ENCODE results near the gene MAPK4. TPM values are rescaled to one million over a fixed set of nuclear protein-coding genes. Genes with fewer than 3 reads are reported as not detected.

MAPK4 gene
- total and polyA plus RNA-seq, 7 experiments from 2014 or later: not detected

DNA sequence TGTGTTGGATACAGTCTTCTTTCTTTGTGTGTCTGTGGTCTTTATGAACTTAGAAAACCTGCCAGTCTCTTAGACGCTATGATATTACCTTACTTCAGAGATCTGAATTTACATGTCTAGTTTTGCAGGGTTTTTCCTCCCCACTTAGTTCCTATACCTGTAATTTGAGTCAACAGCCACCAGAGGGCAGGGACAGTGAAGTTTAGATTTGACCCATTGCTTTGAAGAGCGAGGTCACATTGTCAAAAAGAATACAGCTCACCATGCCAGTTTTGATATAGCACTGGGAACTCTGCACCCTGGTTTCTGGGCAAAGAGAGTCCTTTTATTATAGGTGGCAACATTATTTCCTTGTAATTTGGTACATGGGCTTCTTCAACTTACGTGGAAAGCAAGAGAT is 102.3 kb downstream of the MAPK4 start:
- CTCF ChIA-PET: no interaction called here
- Mint-ChIP-seq H3K36me3 (peaks cover 0 to 3% (median 0%) of the 10 kb centered on the region in 5 donors), H3K9me3 (peaks cover 0 to 13% (median 8%) of the 10 kb centered on the region in 11 donors), H3K27me3 (peaks cover 0 to 10% (median 5%) of the 10 kb centered on the region in 5 donors), H3K27ac (no peak overlapping the region), H3K4me1 (no peaks in the 10 kb centered on the region), H3K4me3 (no peak overlapping the region)
- POLR2A ChIA-PET: no interaction called here
- H3K4me1 ChIP-seq (ENCODE audit: control insufficient read depth in 2 of 2, insufficient read depth in 2 of 2, low read length in 2 of 2): no peaks in the 10 kb centered on the region
- no peak for ATAC-seq
- H3K36me3 ChIP-seq (ENCODE audit: control insufficient read depth in 2 of 3, insufficient read depth in 3 of 3, low read length in 3 of 3): no peaks in the 10 kb centered on the region
- DNase-seq: no peak
- no peaks in the 10 kb centered on the region for H3K9me3 ChIP-seq (ENCODE audit: control insufficient read depth in 2 of 3, low read length in 3 of 3)
- intact Hi-C loops (cut with micrococcal nuclease): no loop called here
- no peaks in the 10 kb centered on the region for H3K27me3 ChIP-seq (ENCODE audit: control insufficient read depth in 2 of 2, insufficient read depth in 2 of 2, low read length in 2 of 2)
- H3K27ac ChIP-seq (ENCODE audit: low read depth, low read length): no peak overlapping the region
- H3K4me3 ChIP-seq (ENCODE audit: low read length): no peak overlapping the region

DNA sequence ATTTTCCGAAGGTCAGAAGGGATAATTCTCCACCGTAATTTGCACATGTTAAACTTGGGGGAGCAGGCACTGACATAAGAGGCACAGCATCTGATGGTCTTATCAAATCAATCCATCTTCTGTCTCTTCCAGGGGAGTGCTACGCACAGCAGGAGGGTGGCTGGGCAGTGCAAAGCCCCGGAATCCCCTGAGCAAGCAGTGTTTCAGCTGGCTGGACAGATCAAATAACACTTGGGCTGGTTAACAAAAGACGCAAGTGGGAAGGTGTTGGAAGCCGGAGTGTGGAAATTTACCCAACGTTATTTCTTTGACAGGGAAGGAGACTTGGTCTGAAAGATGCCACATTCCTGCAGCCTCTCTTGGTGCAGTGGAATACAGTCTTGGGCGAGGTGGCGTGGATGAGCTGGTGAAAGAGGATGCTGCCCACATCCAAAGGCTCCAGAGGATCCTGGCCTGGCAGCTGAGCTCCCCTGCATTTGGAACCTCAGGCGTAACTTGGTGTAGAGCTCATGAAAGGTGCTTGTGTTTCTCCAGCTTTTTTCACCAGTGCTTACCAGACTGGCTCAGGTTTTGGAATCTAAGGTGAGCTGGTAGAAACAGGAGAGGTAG is 103.0 kb downstream of the MAPK4 start:
- POLR2A ChIA-PET: no interaction called here
- Histone ChIP-seq H3K9me3 (ENCODE audit: control insufficient read depth in 2 of 3, low read length in 3 of 3) (no peaks in the 10 kb centered on the region), H3K36me3 (ENCODE audit: control insufficient read depth in 2 of 3, insufficient read depth in 3 of 3, low read length in 3 of 3) (no peaks in the 10 kb centered on the region), H3K4me3 (ENCODE audit: low read length) (no peak overlapping the region), H3K27ac (ENCODE audit: low read depth, low read length) (no peak overlapping the region), H3K4me1 (ENCODE audit: control insufficient read depth in 2 of 2, insufficient read depth in 2 of 2, low read length in 2 of 2) (no peaks in the 10 kb centered on the region), H3K27me3 (ENCODE audit: control insufficient read depth in 2 of 2, insufficient read depth in 2 of 2, low read length in 2 of 2) (no peaks in the 10 kb centered on the region)
- Mint-ChIP-seq H3K27ac (no peak overlapping the region), H3K36me3 (peaks cover 0 to 3% (median 0%) of the 10 kb centered on the region in 5 donors), H3K27me3 (peaks cover 0 to 13% (median 5%) of the 10 kb centered on the region in 5 donors), H3K9me3 (peaks cover 0 to 13% (median 8%) of the 10 kb centered on the region in 11 donors), H3K4me3 (no peak overlapping the region), H3K4me1 (no peaks in the 10 kb centered on the region)
- ATAC-seq (no peak), DNase-seq (no peak)
- intact Hi-C loops (cut with micrococcal nuclease): no loop called here
- CTCF ChIA-PET: no interaction called here

DNA sequence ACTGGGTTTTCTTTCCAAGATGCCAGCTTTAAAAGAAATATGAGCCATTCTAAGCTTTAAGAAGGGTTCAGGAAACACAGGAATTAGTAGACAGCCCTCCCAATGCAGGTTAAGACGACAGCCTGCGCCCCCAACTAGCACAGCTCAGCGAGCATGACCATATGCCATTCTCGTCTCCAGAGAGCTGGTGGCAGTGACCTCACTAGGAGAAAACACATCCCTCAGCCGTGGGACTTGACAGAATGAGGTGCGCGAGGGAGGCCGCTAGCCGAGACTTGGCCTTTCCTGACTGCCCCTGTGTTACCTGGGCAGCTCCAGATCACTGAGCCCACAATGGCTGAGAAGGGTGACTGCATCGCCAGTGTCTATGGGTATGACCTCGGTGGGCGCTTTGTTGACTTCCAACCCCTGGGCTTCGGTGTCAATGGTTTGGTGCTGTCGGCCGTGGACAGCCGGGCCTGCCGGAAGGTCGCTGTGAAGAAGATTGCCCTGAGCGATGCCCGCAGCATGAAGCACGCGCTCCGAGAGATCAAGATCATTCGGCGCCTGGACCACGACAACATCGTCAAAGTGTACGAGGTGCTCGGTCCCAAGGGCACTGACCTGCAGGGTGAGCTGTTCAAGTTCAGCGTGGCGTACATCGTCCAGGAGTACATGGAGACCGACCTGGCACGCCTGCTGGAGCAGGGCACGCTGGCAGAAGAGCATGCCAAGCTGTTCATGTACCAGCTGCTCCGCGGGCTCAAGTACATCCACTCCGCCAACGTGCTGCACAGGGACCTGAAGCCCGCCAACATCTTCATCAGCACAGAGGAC is 103.9 kb downstream of the MAPK4 start:
- intact Hi-C loops (cut with micrococcal nuclease): no loop called here

DNA sequence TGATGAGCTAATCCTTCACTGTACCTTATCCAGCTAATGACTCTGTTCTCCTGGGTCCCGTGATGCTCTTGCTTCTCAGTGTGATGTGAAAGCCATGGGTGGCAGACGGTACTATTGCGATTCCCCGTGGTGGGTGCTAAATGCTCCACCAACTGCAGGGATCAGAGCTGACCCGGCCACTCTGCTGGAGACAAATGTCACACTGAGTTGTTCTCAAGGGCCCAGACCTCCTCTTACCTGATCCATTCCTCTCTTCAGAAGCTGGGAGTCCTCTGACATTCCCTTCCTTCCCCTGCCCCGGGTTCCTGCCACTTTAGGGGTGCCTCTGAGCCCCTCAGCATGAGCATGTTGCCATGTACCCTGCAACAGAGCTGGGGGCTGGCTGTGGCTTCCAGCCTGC is 105.1 kb downstream of the MAPK4 start:
- Mint-ChIP-seq H3K36me3 (no peaks in the 10 kb centered on the region), H3K9me3 (peaks cover 0 to 13% (median 4%) of the 10 kb centered on the region in 11 donors), H3K27ac (no peak overlapping the region), H3K27me3 (peaks cover 0 to 10% (median 5%) of the 10 kb centered on the region in 5 donors), H3K4me1 (no peaks in the 10 kb centered on the region), H3K4me3 (no peak overlapping the region)
- Histone ChIP-seq H3K4me3 (ENCODE audit: low read length) (no peak overlapping the region), H3K4me1 (ENCODE audit: control insufficient read depth in 2 of 2, insufficient read depth in 2 of 2, low read length in 2 of 2) (no peaks in the 10 kb centered on the region), H3K9me3 (ENCODE audit: control insufficient read depth in 2 of 3, low read length in 3 of 3) (no peaks in the 10 kb centered on the region), H3K27me3 (ENCODE audit: control insufficient read depth in 2 of 2, insufficient read depth in 2 of 2, low read length in 2 of 2) (no peaks in the 10 kb centered on the region), H3K27ac (ENCODE audit: low read depth, low read length) (no peak overlapping the region), H3K36me3 (ENCODE audit: control insufficient read depth in 2 of 3, insufficient read depth in 3 of 3, low read length in 3 of 3) (no peaks in the 10 kb centered on the region)
- ATAC-seq (no peak), DNase-seq (no peak)
- POLR2A ChIA-PET: no interaction called here
- CTCF ChIA-PET: no interaction called here
- intact Hi-C loops (cut with micrococcal nuclease): no loop called here

More for the DNA sequence above, 103.9 kb downstream of the MAPK4 start:
- no peak overlapping the region for H3K27ac ChIP-seq (ENCODE audit: low read depth, low read length)
- no peaks in the 10 kb centered on the region for H3K27me3 ChIP-seq (ENCODE audit: control insufficient read depth in 2 of 2, insufficient read depth in 2 of 2, low read length in 2 of 2)
- no peaks in the 10 kb centered on the region for H3K4me1 Mint-ChIP-seq
- ChIA-PET POLR2A (no interaction called here), CTCF (no interaction called here)
- H3K27me3 Mint-ChIP-seq: peaks cover 0 to 13% (median 5%) of the 10 kb centered on the region in 5 donors
- no peak overlapping the region for H3K4me3 ChIP-seq (ENCODE audit: low read length)
- H3K4me1 ChIP-seq (ENCODE audit: control insufficient read depth in 2 of 2, insufficient read depth in 2 of 2, low read length in 2 of 2): no peaks in the 10 kb centered on the region
- no peak for ATAC-seq
- no peak for DNase-seq
- H3K4me3 Mint-ChIP-seq: no peak overlapping the region
- H3K36me3 ChIP-seq (ENCODE audit: control insufficient read depth in 2 of 3, insufficient read depth in 3 of 3, low read length in 3 of 3): no peaks in the 10 kb centered on the region
- H3K9me3 ChIP-seq (ENCODE audit: control insufficient read depth in 2 of 3, low read length in 3 of 3): no peaks in the 10 kb centered on the region
- H3K9me3 Mint-ChIP-seq: peaks cover 0 to 13% (median 6%) of the 10 kb centered on the region in 11 donors
- no peak overlapping the region for H3K27ac Mint-ChIP-seq
- peaks cover 0 to 3% (median 0%) of the 10 kb centered on the region in 5 donors for H3K36me3 Mint-ChIP-seq

DNA sequence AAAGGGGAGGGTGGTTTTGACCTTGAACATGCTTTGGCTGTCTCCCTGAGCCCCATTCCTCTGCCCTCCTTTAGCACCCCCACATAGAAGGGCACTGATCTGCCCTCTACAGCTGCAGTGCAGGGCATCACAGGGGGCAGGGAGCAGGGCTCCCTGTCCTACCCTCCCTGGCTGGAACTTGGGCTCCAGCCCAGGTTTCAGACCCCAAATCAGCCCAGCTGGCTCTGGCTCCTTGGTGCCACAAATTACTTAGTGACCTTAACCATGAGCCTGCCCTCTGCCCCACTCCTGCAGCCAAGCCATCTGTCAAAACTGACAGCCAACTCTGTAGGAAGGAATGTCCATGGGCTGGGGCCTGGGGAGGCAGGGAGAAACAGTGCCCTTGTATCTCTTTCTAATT is 105.6 kb downstream of the MAPK4 start:
- H3K36me3 ChIP-seq (ENCODE audit: control insufficient read depth in 2 of 3, insufficient read depth in 3 of 3, low read length in 3 of 3): no peaks in the 10 kb centered on the region
- Mint-ChIP-seq H3K27me3 (peaks cover 0 to 10% (median 4%) of the 10 kb centered on the region in 5 donors), H3K27ac (no peak overlapping the region), H3K4me3 (no peak overlapping the region), H3K36me3 (no peaks in the 10 kb centered on the region), H3K9me3 (peaks cover 0 to 13% (median 4%) of the 10 kb centered on the region in 11 donors), H3K4me1 (no peaks in the 10 kb centered on the region)
- no peaks in the 10 kb centered on the region for H3K4me1 ChIP-seq (ENCODE audit: control insufficient read depth in 2 of 2, insufficient read depth in 2 of 2, low read length in 2 of 2)
- no peak for DNase-seq
- no peak overlapping the region for H3K27ac ChIP-seq (ENCODE audit: low read depth, low read length)
- CTCF ChIA-PET: no interaction called here
- no peak for ATAC-seq
- H3K9me3 ChIP-seq (ENCODE audit: control insufficient read depth in 2 of 3, low read length in 3 of 3): no peaks in the 10 kb centered on the region
- no peak overlapping the region for H3K4me3 ChIP-seq (ENCODE audit: low read length)
- no peaks in the 10 kb centered on the region for H3K27me3 ChIP-seq (ENCODE audit: control insufficient read depth in 2 of 2, insufficient read depth in 2 of 2, low read length in 2 of 2)
- POLR2A ChIA-PET: no interaction called here
- intact Hi-C loops (cut with micrococcal nuclease): no loop called here

DNA sequence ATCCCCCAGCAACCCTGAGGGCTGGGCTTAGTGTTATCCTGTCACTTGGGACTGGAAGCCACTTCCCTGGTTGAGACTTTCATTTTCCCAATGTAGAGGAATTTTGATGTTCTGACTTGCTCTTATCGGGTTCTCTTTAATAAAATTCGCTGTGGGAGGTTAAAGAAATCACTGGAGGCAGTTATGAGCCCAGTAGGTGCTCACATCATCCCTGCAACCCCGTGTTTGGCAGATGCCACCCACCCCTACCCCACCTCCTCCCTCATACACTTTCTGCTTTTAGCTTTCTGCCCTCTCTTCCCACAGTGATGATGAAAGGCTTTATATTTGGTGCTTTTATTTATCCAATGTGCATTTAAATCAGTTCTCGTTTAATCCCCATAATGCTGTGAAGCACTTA is 106.6 kb downstream of the MAPK4 start:
- peaks cover 0 to 13% (median 3%) of the 10 kb centered on the region in 11 donors for H3K9me3 Mint-ChIP-seq
- Histone ChIP-seq H3K4me3 (ENCODE audit: low read length) (no peak overlapping the region), H3K36me3 (ENCODE audit: control insufficient read depth in 2 of 3, insufficient read depth in 3 of 3, low read length in 3 of 3) (no peaks in the 10 kb centered on the region), H3K4me1 (ENCODE audit: control insufficient read depth in 2 of 2, insufficient read depth in 2 of 2, low read length in 2 of 2) (no peaks in the 10 kb centered on the region), H3K9me3 (ENCODE audit: control insufficient read depth in 2 of 3, low read length in 3 of 3) (no peaks in the 10 kb centered on the region), H3K27me3 (ENCODE audit: control insufficient read depth in 2 of 2, insufficient read depth in 2 of 2, low read length in 2 of 2) (no peaks in the 10 kb centered on the region), H3K27ac (ENCODE audit: low read depth, low read length) (no peak overlapping the region)
- intact Hi-C loops (cut with micrococcal nuclease): no loop called here
- peaks cover 0 to 10% (median 4%) of the 10 kb centered on the region in 5 donors for H3K27me3 Mint-ChIP-seq
- H3K36me3 Mint-ChIP-seq: no peaks in the 10 kb centered on the region
- CTCF ChIA-PET: no interaction called here
- no peaks in the 10 kb centered on the region for H3K4me1 Mint-ChIP-seq
- POLR2A ChIA-PET: no interaction called here
- no peak overlapping the region for H3K27ac Mint-ChIP-seq
- ATAC-seq (no peak), DNase-seq (no peak)
- H3K4me3 Mint-ChIP-seq: no peak overlapping the region

DNA sequence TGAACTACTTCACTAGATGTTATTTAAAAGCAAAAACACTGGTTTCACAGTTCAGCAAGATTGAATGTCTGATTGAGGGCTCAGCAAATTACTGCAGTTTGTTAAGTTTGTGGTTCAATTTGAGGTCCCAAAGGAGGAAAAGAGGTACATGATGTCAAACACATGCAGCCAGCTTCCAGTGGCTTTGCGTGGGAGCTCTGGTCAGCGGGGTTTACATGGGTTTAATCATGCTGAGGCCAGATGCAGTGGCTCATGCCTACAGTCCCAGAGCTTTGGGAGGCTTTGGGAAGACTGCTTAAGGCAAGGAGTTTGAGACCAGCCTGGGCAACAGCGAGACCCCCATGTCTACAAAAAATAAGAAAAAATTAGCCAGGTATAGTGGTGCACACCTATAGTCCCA is 111.5 kb downstream of the MAPK4 start:
- Histone ChIP-seq H3K36me3 (ENCODE audit: control insufficient read depth in 2 of 3, insufficient read depth in 3 of 3, low read length in 3 of 3) (no peaks in the 10 kb centered on the region), H3K27me3 (ENCODE audit: control insufficient read depth in 2 of 2, insufficient read depth in 2 of 2, low read length in 2 of 2) (no peaks in the 10 kb centered on the region), H3K27ac (ENCODE audit: low read depth, low read length) (no peak overlapping the region), H3K4me3 (ENCODE audit: low read length) (no peak overlapping the region), H3K9me3 (ENCODE audit: control insufficient read depth in 2 of 3, low read length in 3 of 3) (no peaks in the 10 kb centered on the region), H3K4me1 (ENCODE audit: control insufficient read depth in 2 of 2, insufficient read depth in 2 of 2, low read length in 2 of 2) (no peaks in the 10 kb centered on the region)
- no peaks in the 10 kb centered on the region for H3K4me1 Mint-ChIP-seq
- intact Hi-C loops (cut with micrococcal nuclease): no loop called here
- H3K27ac Mint-ChIP-seq: no peak overlapping the region
- H3K9me3 Mint-ChIP-seq: peaks cover 0 to 2% (median 0%) of the 10 kb centered on the region in 11 donors
- ChIA-PET CTCF (no interaction called here), POLR2A (no interaction called here)
- ATAC-seq: no peak
- peaks cover 0 to 10% (median 3%) of the 10 kb centered on the region in 5 donors for H3K27me3 Mint-ChIP-seq
- no peak overlapping the region for H3K4me3 Mint-ChIP-seq
- no peak for DNase-seq
- H3K36me3 Mint-ChIP-seq: no peaks in the 10 kb centered on the region
